ENCODE measurements around the gene WFIKKN1. TPM values are rescaled to one million over a fixed set of nuclear protein-coding genes. Genes with fewer than 3 reads are reported as not detected.

Gene WFIKKN1
- total RNA-seq, 1 experiment from 2014 or later: not detected

DNA sequence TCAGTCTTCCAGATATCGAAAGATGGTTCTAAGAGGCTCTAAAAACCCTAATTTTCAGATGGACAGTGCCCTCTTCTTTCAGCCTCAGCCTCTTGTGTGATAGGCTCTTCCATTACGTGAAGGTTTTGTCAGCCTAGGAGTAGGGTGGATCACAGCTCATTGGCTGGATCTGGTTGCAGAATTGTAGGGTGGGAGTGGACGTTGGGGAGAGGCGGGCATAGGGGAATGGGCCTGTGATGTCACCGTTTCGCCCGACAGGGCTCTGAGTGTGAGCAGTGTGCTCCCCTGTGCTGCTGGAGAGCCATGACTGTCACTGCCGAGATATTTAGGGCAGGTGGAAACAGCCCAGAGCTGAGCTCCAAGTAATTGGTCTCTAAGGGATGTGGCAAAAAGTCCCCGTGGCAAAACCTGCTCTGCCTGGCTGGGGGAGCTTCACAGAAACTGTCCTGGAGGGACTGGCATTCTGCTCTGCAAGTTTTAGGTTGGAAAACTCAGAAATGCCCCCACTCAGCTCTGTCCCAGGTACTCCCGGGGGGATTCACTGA, 6.2 kb upstream of the WFIKKN1 start:
- DNase-seq (ENCODE audit: low read depth): no peak

DNA sequence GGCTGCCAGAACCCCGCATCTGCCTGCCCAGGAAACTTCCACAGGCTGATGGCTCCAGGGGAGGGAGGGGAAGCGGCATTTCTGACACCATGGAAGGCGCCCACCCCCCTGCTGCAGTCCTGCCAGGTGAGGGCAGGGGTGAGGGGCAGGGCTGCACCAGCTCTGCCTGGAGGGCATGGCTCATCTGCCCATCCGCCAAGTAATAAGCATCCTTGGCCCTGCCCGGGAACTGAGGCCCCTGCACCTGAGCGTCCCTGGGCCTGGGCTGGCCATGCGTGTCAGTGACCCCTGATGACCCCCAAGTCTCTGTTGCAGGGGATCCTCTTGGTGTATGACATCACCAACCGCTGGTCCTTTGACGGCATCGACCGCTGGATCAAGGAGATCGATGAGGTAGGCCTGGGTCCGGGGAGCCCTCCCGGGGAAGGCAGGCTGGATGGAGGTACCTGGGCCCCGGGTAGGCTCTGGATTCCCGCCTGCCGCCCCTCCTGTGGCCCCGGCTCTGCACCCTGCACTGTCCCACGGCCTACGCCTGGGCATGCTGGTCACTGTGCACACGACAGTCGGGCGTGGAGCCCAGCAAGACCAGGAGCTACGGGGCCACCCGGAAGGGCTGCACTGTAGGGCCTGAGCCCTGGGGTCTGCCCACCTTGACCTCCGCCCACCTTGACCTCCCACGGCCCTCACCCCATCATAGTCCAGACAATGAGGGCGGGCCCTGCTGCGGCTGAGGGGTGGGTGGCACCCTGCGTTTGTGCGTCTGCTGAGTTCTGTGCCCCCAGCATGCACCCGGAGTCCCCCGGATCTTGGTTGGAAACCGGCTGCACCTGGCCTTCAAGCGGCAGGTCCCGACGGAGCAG, 5.4 kb upstream of the WFIKKN1 start:
- DNase-seq (ENCODE audit: low read depth): no peak

DNA sequence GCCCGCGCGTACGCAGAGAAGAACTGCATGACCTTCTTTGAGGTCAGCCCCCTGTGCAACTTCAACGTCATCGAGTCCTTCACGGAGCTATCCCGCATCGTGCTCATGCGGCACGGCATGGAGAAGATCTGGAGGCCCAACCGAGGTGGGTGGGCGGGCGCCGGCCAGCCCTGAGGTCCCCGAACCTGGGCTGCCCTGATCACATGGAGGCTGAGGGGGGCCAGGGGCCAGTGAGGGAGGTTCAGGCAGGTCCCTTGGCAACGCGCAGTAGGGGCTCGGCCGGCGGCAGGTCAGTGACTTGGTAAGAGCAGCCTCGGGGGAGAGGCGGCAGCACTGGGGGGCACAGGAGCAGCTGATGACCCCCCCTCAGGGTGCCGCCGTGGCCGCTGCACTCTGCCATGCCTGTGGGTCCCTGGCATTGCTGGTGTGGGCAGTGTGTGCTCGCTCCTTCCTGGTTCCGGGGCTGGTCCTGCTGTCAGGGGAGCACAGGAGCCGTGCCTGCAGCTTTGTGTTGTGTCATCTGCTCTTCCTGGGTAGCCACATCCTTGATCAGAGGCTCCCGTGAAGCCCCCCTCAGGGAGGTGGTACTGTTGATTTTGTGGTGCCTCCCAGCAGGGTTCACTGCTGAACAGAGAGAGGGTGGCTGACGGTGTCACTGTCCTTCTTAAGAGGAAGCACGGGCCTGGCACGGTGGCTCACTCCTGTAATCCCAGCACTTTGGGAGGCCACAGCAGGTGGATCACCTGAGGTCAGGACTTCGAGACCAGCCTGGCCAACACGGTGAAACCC, 4.6 kb upstream of the WFIKKN1 start:
- no peak for DNase-seq (ENCODE audit: low read depth)

- peak; percentile 88 for DNase-seq (ENCODE audit: low read depth)
Observed at GRCh38 chr16:626787-627453, 3.9 kb upstream of the WFIKKN1 start.

DNA sequence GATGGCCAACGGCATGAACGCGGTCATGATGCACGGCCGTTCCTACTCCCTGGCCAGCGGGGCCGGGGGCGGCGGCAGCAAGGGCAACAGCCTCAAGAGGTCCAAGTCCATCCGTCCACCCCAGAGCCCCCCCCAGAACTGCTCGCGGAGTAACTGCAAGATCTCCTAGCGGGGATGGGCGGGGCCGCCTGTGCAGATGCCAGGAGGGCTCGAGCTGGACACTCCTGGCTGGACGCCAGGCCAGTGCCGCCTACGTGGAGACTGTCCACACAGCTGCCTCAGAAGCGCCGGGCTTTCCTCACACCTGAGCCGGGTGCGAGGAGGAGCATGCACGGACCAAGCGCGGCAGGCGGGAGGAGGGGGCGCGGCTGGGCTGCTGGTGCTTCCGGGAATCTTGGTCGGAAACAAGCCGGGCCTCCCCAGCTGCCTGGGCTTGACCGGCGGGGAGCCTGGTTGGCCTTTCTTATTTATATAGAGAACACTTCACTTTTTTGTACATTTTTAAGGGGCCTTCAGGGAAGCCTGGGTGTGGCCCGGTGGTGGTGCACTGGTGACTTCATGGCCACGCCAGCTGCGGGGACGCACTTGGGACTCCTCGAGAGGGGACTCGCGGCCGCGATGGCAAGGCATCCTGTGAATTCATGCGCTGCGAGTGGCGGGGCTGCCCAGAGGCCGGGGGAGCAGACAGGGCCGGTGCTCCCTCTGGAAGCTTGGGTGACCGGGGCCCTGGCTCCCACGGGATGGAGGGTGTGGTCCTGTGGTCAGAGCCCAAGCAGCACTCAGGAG, 3.1 kb upstream of the WFIKKN1 start:
- no peak for DNase-seq (ENCODE audit: low read depth)

- DNase-seq (ENCODE audit: low read depth): no peak
Observed at GRCh38 chr16:628321-629061, 2.3 kb upstream of the WFIKKN1 start.

DNA sequence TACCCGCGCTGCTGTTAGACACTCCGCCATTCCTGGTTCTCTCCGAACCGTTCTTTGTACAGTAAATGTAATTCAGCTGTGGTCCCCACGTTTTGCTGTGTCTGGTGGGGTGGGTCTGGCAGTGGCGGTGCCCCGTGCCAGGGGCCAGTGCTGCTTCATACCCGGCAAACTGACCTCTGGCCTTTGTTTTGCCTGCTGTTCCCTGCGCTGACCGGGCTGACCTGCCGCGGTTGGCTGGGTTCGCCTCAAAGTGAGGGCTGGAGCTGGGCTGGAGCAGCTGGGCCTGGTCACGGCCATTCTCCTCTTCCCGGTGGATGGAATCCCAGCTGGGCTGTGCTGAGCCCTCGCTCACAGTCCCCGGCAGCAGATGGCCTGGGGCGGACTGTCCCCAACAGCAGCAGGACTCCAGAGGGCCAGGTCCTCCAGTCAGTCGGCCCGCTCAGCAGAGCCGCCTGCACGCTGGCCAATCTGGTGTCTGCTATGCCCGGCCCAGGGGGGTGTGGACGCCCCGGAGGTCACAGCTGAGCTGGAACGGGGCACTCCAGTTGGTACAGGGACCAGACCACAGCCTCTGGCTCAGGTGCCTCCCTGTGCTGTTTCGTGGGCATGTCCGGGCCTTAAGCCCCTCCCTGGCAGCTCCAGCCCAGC, 1.5 kb upstream of the WFIKKN1 start:
- DNase-seq (ENCODE audit: low read depth): no peak

GRCh38 chr16:629833-630248, 944 bp upstream of the WFIKKN1 start:
- no peak for DNase-seq (ENCODE audit: low read depth)

DNA sequence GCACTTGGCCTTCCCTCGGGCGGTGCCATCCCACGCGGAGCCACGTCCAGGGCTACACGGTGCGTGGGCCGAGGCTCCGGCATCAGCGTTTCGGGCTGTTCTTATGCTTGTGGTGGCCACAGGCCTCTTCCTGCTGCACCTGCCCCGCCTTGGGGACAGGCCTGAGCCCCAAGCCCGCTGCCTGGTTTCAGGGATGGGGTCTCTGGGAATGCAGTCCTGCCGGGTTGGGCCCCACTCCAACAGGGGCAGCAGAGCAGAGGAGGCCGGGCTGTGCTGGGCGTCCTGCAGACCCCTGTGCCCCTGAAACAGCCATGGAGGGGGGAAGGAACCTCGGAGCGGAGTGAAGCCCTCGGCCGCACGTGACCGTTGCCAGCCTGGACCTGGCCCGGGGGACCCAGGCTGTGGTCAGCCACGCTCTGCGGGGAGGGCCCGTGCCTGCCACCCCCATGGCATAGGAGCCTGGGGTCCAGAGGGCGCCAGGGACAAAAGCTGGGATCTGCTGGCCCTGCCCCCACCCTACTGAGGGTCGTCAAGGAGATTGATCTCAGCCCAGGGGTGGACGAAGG, 453 bp upstream of the WFIKKN1 start:
- DNase-seq (ENCODE audit: low read depth): no peak

- no peak for DNase-seq (ENCODE audit: low read depth)
Observed at GRCh38 chr16:631808-632358, 1.1 kb downstream of the WFIKKN1 start.

GRCh38 chr16:632486-633335, 1.9 kb downstream of the WFIKKN1 start:
- DNase-seq (ENCODE audit: low read depth): no peak

GRCh38 chr16:633336-634050, 2.7 kb downstream of the WFIKKN1 start:
- no peak for DNase-seq (ENCODE audit: low read depth)

DNA sequence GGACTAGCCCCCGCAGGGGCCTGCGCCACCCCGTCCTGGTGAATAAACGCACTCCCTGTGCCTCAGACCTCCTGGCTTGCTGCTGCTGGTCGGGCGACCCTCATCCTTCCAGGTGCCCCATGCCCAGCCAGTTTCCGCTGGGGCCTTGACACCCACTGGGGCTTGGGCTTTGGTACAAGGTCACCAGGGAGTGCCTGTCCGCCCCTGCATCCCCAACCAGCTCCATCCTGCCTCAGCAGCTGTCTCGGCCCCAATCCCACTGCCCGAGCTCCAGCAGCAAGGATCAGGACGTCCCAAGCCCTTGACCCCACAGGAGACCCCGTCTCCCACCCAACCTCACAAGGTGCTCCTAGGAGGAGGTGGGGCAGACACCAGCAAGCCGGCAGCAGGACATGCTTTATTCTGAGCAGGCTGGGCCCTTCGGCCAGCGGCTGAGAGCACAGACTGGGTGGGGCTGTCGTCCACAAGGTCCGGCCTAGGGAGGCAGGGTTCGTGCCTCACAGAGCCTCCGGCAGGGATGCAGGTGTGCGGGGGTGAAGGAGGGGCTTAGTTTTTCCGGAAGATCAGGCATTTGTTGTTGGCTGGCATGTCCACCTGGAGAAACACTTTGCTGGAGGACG, 3.4 kb downstream of the WFIKKN1 start:
- no peak for DNase-seq (ENCODE audit: low read depth)

- DNase-seq (ENCODE audit: low read depth): no peak
Observed at GRCh38 chr16:634996-635395, 4.2 kb downstream of the WFIKKN1 start.

DNA sequence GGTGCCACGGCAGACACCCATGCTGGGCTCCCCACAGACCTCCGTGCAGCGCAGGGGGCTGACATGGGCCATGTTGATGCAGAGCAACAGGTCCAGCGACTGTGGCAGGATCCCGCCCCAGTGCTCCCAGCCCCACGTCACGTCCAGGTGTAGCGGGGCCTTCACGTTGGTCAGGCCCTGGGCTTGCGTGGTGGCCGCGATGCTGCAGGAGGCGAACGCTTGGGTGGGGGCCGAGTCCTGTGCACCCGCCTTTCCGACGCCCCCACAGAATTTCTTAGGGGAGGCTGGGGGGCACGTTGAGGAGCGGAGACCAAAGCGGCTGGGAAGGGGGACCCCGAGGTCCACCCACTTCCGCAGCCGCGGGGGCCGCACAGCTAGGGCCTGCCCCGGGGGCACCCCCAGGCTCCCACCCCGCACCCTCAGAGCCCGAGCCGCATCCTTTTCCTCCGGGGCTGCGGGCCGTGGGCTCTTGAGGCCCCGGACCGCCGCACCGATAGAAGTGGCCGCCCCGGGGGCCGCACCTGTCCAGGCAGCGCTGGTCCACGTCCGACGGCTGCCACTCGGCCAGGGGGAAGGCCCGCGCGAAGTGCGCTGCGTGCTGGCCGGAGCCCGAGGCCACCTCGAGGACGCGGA, 4.9 kb downstream of the WFIKKN1 start:
- no peak for DNase-seq (ENCODE audit: low read depth)

DNA sequence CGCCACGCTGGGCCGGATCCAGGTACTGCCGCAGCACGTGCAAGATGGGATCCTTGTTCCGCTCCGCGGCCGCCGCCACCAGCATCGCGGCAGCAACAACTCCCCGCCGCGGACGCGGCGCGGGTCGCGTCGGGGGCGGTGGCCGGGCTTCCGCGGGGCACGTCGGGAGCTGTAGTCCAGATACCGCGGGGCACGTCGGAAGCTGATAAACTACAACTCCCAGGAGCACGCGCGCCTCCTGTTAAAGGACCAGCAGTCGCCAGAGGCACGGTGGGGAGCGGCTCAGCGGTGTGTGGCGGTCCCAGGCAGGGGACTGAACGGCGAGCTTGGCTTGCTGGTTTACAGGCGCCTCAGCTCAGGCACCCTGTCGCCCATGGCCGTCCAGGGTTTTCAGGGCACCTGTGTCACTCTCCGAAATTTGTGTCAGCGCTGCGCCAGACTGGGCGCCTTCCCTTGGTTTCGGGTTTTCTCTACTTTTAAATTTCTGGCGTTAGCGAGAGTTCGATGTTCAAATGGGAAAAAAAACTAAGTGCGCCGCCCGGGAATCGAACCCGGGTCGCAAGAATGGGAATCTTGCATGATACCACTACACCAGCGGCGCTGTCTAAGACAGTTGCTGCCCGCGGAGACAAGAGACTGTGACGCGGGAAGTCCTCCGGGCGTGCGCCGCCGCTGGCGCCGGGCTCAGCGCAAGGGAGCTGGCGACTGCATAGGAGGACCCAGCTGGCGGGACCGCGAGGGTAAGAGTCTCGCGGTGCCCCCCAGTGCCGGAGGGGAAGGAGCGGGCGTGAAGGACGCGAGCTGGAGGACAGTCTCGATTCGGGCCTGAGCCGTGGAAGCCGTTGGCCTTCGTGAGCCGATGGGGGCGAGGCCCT, 5.7 kb downstream of the WFIKKN1 start, which contains the start of gene METTL26:
TSS of gene METTL26 (minus strand) at position 100 of the 875 bp plus-strand sequence. CDS start at position 85, 15 bp downstream.
- DNase-seq (ENCODE audit: low read depth): peak; percentile 91

Measured in RPMI7951 (cell line).